Transverse colon (tissue), 4 donors: ENCODE data around the gene ADAMTS6. TPM values are rescaled to one million over a fixed set of nuclear protein-coding genes. Genes with fewer than 3 reads are reported as not detected.

Experiments
- DNase-seq: peaks from one replicate; pipeline ENCODE4 v3.0.0-alpha.2; 2019
- H3K27ac ChIP-seq, 4 donors: fragments of 200-600 bp; sonication (generic); 2 replicates each; pipeline ENCODE4 v1.5.1; 2016 to 2018; ENCODE audit warnings: inconsistent platforms in 4 of 4
- H3K27me3 ChIP-seq: fragments of 200-600 bp; sonication (generic); 2 replicates; pipeline ENCODE4 v1.5.1; 2017; ENCODE audit warnings: inconsistent platforms
- H3K36me3 ChIP-seq, 4 donors: fragments of 200-600 bp; sonication (generic); 2 replicates each; pipeline ENCODE4 v1.5.1; 2017 to 2019; ENCODE audit warnings: inconsistent platforms in 4 of 4
- H3K4me1 ChIP-seq, 4 donors: fragments of 200-600 bp; sonication (generic); 2 replicates each; pipeline ENCODE4 v1.5.1; 2017 to 2020; ENCODE audit warnings: inconsistent platforms in 4 of 4
- H3K4me3 ChIP-seq, 4 donors: fragments of 200-600 bp; sonication (generic); 1 replicate in 1 of 4; 2 replicates in 3 of 4; pipeline versions ENCODE4 v1.5.1 to v1.6.1; 2017 to 2019; ENCODE audit warnings: inconsistent platforms in 4 of 4
- H3K9me3 ChIP-seq, 2 donors: fragments of 200-600 bp; sonication (generic); 2 replicates each; pipeline ENCODE4 v1.5.1; 2017 to 2019; ENCODE audit warnings: inconsistent platforms in 2 of 2
- EP300 ChIP-seq: sonication (generic); formaldehyde crosslinking; IDR thresholded peaks from one replicate; pipeline ENCODE4 v1.6.1; 2017; ENCODE audit warnings: antibody characterized with exemption, low read depth
- POLR2A ChIP-seq: fragments of 450-650 bp; IDR thresholded peaks from one replicate; pipeline ENCODE4 v1.6.1; 2016; ENCODE audit warnings: antibody characterized with exemption, mild to moderate bottlenecking, moderate library complexity
- POLR2AphosphoS5 ChIP-seq, 3 donors: sonication (generic); formaldehyde crosslinking; IDR thresholded peaks; one replicate each; pipeline ENCODE4 v1.6.1; 2016; ENCODE audit warnings: antibody characterized with exemption in 3 of 3
- WGBS, 2 donors: methylation state at CpG; one replicate each; pipeline ENCODE4 v1.1.5; 2018; ENCODE audit warnings: low coverage in 1 of 2; 5-methylcytosine and 5-hydroxymethylcytosine counted together
- in situ Hi-C, 4 donors: fragments of 200-750 bp; cut with MboI; loops; one replicate each; pipeline versions ENCODE4 v1.15.0 to v1.15.1; 2017; ENCODE audit warnings: low sequenced_read_pairs in 3 of 4, low pct_ligation_motif_present in 1 of 4, low pct_unique_long_range_greater_than_20kb in 1 of 4
- intact Hi-C: fragments of 100-400 bp; cut with DNase I; formaldehyde crosslinking; loops from one replicate; pipeline ENCODE4 v1.15.1; 2023; ENCODE audit warnings: low total_unique reads
- total RNA-seq, 4 donors: library from RNA; depleted of rRNA; stranded (reverse); fragments of >200 nt; gene quantifications; one replicate each; pipeline ENCODE4 v1.1.0, GENCODE V29; 2016
- TF ChIP-seq, protein P1 (sequence below), 5 experiments: fragments of 200-600 bp in 3 of 5; fragments of 450-650 bp in 2 of 5; sonication (generic) in 3 of 5; IDR thresholded peaks; 1 replicate in 2 of 5; 2 replicates in 3 of 5; pipeline ENCODE4 v1.5.1; 2016 to 2017; ENCODE audit warnings: antibody characterized with exemption in 5 of 5, inconsistent platforms in 3 of 5, mild to moderate bottlenecking in 2 of 5, moderate library complexity in 1 of 5

ADAMTS6 gene
- total RNA-seq, 4 donors from 2014 or later, result 0.96 to 2.2 (median 1.1) TPM; not detected in 1

DNA sequence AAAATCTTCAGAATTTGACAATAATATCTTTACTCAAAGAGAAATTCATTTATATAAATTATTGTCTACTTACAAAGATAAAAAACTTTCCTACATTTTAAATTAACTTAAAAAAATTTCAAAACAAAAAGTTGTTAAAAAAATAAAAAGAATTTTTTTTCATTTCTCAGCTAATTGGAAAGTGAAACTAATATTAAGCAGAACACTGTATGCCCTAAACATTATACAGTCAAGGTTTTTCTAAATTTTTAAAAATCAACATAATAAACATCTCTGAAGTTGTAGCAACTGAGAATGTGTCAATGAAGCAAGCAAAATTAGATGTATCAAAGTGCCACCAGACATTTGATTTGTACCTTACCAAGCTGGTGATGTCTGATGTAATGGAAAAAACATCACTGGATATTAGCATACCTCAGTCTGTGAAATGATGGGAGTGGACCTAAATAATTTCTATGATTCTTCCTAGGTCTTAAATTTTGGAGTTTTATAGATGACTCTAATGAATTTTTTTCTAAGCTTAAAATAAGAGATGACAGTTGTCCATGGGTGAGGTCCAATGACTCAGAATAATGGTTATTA, 290.1 kb downstream of the ADAMTS6 start:
- in situ Hi-C loops, result no loop called here
- Histone ChIP-seq H3K4me1 (no peaks in the 10 kb centered on the region), H3K27me3 (no peaks in the 10 kb centered on the region), H3K9me3 (no peaks in the 10 kb centered on the region), H3K27ac (no peak overlapping the region), H3K4me3 (no peak overlapping the region), H3K36me3 (no peaks in the 10 kb centered on the region)
- intact Hi-C loops, result no loop called here
- DNase-seq, result no peak
- TF ChIP-seq, protein P1, sequence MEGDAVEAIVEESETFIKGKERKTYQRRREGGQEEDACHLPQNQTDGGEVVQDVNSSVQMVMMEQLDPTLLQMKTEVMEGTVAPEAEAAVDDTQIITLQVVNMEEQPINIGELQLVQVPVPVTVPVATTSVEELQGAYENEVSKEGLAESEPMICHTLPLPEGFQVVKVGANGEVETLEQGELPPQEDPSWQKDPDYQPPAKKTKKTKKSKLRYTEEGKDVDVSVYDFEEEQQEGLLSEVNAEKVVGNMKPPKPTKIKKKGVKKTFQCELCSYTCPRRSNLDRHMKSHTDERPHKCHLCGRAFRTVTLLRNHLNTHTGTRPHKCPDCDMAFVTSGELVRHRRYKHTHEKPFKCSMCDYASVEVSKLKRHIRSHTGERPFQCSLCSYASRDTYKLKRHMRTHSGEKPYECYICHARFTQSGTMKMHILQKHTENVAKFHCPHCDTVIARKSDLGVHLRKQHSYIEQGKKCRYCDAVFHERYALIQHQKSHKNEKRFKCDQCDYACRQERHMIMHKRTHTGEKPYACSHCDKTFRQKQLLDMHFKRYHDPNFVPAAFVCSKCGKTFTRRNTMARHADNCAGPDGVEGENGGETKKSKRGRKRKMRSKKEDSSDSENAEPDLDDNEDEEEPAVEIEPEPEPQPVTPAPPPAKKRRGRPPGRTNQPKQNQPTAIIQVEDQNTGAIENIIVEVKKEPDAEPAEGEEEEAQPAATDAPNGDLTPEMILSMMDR (IDR thresholded peaks at IDR 0.05), result no peak
- TF ChIP-seq EP300 (no peak), POLR2AphosphoS5 (IDR thresholded peaks at IDR 0.05) (no peak), POLR2A (no peak)

DNA sequence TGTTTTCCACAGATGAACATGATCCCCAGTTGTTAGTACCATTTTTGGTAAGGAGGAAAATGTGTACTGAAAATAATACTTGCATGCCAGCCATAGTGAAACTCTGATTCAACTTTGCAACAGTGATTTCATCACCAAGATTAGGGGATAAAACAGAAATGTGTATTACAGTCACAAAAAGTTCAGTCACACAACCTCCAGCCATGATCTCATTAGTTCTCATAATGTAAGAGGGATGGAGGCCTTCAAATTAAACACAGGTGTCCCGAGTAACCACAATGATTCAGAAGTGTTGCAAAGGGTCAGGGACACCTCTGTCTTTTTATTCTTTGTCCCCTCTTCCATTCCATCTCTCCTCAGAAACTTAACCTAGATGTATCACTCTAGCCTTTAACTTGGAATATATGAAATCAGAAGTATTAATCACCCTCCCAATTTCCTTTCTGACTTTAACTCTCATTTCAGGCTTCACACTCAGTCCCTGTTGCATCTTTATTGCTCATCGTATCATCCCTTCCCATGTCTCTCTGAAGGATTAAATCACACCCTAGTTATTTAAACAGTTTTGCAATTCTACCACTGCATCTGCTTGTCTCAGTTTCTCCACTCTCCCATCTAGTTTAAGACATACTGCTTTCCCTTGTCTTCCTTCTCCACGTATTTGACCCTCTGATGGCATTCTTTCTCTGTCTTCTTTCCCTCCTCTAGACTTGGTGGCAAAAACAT, 291.2 kb downstream of the ADAMTS6 start:
- H3K4me3 ChIP-seq, result no peak overlapping the region

DNA sequence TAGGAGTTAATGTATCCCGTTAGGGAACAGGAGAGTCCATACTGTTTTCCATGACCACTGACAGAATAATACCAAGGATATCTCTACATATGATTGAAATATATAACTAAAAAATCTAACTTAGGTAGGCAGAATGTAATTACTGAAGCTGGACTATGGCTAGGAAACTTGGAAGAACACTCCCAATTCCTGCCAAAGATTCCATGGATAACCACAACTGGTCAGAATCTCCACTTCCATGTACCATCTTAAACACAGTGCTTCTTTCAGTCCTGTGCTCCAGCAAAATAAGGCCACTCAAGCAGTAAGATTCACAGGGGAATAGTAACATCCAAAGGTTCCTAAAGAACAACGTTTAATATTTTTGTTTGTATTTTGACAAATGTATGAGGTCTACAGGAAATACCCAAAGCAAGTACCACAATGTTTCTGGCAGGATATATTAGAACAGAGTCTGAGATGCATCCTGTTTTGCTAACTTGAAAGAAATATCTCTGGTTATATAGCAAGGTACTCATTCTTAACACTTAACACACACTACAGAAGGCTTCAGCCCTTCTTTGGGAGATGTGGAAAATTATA, 295.0 kb downstream of the ADAMTS6 start:
- Histone ChIP-seq H3K9me3 (no peaks in the 10 kb centered on the region), H3K27ac (no peak overlapping the region), H3K36me3 (no peaks in the 10 kb centered on the region), H3K27me3 (no peaks in the 10 kb centered on the region), H3K4me1 (peaks cover 0 to 4% (median 0%) of the 10 kb centered on the region in 4 donors), H3K4me3 (no peak overlapping the region)
- DNase-seq, result no peak
- intact Hi-C loops (no loop called here), in situ Hi-C loops (no loop called here)
- WGBS, 2 donors, result 57 to 83% methylated on average over 1 to 2 of the region's 2 CpGs
- no peak for TF ChIP-seq POLR2AphosphoS5 (IDR thresholded peaks at IDR 0.05)
- no peak for TF ChIP-seq POLR2A
- TF ChIP-seq, protein P1 (IDR thresholded peaks at IDR 0.05), result no peak
- no peak for TF ChIP-seq EP300

More for the DNA sequence above, 291.2 kb downstream of the ADAMTS6 start:
- no peaks in the 10 kb centered on the region for H3K9me3 ChIP-seq
- intact Hi-C loops (no loop called here), in situ Hi-C loops (no loop called here)
- no peak for DNase-seq
- H3K27me3 ChIP-seq, result no peaks in the 10 kb centered on the region
- H3K36me3 ChIP-seq, result no peaks in the 10 kb centered on the region
- H3K27ac ChIP-seq, result no peak overlapping the region
- whole genome bisulfite sequencing, 2 donors, result 43 to 69% methylated on average over 3 of the region's 3 CpGs
- no peaks in the 10 kb centered on the region for H3K4me1 ChIP-seq
- TF ChIP-seq POLR2AphosphoS5 (IDR thresholded peaks at IDR 0.05) (no peak), POLR2A (no peak), EP300 (no peak)
- TF ChIP-seq, protein P1 (IDR thresholded peaks at IDR 0.05), result no peak

DNA sequence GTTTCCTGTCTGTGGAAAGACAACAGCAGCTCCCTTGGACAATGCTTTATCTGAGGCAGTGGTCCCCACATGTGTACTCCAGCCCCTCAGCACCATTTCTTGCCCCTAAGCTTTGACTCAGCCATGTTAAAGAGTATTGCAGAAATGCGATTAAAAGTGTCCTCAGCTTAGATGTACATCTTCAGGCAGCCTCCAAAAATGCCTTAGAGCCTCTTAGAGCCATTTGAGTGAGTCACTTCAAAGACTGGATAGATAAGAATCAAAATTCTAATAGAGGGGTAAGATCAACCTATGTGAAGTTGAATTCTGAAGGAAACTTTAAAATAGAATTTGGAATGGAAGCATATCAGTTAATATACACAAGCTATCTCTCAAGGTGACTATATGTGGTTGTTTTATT, 296.3 kb downstream of the ADAMTS6 start:
- no peaks in the 10 kb centered on the region for H3K9me3 ChIP-seq
- no peaks in the 10 kb centered on the region for H3K27me3 ChIP-seq
- intact Hi-C loops (no loop called here), in situ Hi-C loops (no loop called here)
- WGBS, 2 donors, result 95 to 100% methylated on average over 1 of the region's 1 CpG
- peaks cover 0 to 4% (median 0%) of the 10 kb centered on the region in 4 donors for H3K4me1 ChIP-seq
- no peak for DNase-seq
- no peak overlapping the region for H3K27ac ChIP-seq
- H3K4me3 ChIP-seq, result no peak overlapping the region
- H3K36me3 ChIP-seq, result no peaks in the 10 kb centered on the region
- TF ChIP-seq POLR2A, result no peak
- no peak for TF ChIP-seq EP300
- TF ChIP-seq POLR2AphosphoS5 (IDR thresholded peaks at IDR 0.05), result no peak
- TF ChIP-seq, protein P1 (IDR thresholded peaks at IDR 0.05), result no peak
